Measurements from ENCODE around the gene ANKRD39. TPM values are rescaled to one million over a fixed set of nuclear protein-coding genes. Genes with fewer than 3 reads are reported as not detected.

ANKRD39 gene
- total and polyA plus RNA-seq, 2 donors (not counting 1 experiment from before 2014, with no cell fraction given): 14.8 to 19.3 TPM

GRCh38 chr2:96870626-96871255, 12.9 kb upstream of the ANKRD39 start:
- H4K20me1 ChIP-seq (ENCODE audit: control insufficient read depth, insufficient read depth, low read length, poor library complexity, severe bottlenecking): no peaks in the 10 kb centered on the region
- WGBS (ENCODE audit: insufficient coverage): 13% methylated on average over 11 of the region's 13 CpGs
- Mint-ChIP-seq H3K4me3 (peak overlapping the region; percentile 89), H3K4me1 (peaks cover 40% of the 10 kb centered on the region), H3K9me3 (ENCODE audit: insufficient read depth) (no peaks in the 10 kb centered on the region), H3K27ac (peak overlapping the region; percentile 75), H3K27me3 (peaks cover 26% of the 10 kb centered on the region)
- no peak overlapping the region for H3K27ac ChIP-seq (ENCODE audit: low read length in 2 of 2)
- H2AFZ ChIP-seq (ENCODE audit: insufficient read depth, low read depth, low read length, poor library complexity, severe bottlenecking): peak overlapping the region; percentile 78
- no peaks in the 10 kb centered on the region for H3K36me3 ChIP-seq (replicated peaks in 1 of 2; ENCODE audit: control extremely low read depth in 1 of 2, control insufficient read depth in 1 of 2, extremely low read depth in 1 of 2, insufficient read depth in 2 of 2, low read length in 1 of 2)
- peaks cover 44 to 53% of the 10 kb centered on the region in 2 donors for H3K4me1 ChIP-seq (ENCODE audit: control insufficient read depth in 2 of 2, insufficient read depth in 2 of 2, low read length in 2 of 2)
- peaks cover 0 to 41% (median 14%) of the 10 kb centered on the region in 4 experiments for H3K27me3 ChIP-seq (replicated peaks in 1 of 4; ENCODE audit: control extremely low read depth in 1 of 4, control insufficient read depth in 3 of 4, insufficient read depth in 4 of 4, low read length in 3 of 4)
- CTCF ChIA-PET: interaction anchor here (0.5 to 1.9 kb wide), 4 partner anchors 13 to 604 kb away, joined by 3 to 14 read pairs (median 4); partner anchors contain the start of gene ANKRD39
- H3K9me3 ChIP-seq (ENCODE audit: control extremely low read depth in 1 of 3, control insufficient read depth in 2 of 3, insufficient read depth in 1 of 3, low read length in 2 of 3): peaks cover 0 to 14% (median 0%) of the 10 kb centered on the region in 3 donors
- no peaks in the 10 kb centered on the region for H3K79me2 ChIP-seq (ENCODE audit: control insufficient read depth, insufficient read depth, low read length)
- TF ChIP-seq EZH2 (IDR thresholded peaks at IDR 0.05; ENCODE audit: borderline replicate concordance, insufficient read depth, low read depth, low read length, poor library complexity, severe bottlenecking): no peak
- DNase-seq (peak; percentile 59), ATAC-seq (ENCODE audit: low read depth) (no peak)
- H3K4me2 ChIP-seq (replicated peaks; ENCODE audit: low read depth, low read length, poor library complexity, severe bottlenecking): peak overlapping the region; percentile 100
- H3K4me3 ChIP-seq (ENCODE audit: control extremely low read depth in 1 of 5, extremely low read depth in 1 of 5, insufficient read depth in 1 of 5, low read depth in 2 of 5, low read length in 4 of 5): peak overlapping the region in 4 of 5 experiments; percentile 13 to 84 (median 60)
- peak overlapping the region; percentile 64 for H3K9ac ChIP-seq (ENCODE audit: low read length)
- intact Hi-C loops (cut with micrococcal nuclease): loop anchor here (1.0 to 5.0 kb wide), 2 partner anchors 12 to 72 kb away; partner anchors contain the start of gene ANKRD39
- POLR2A ChIA-PET: interaction anchor here (1.3 kb wide), 1 partner anchor 13 kb away, joined by 3 read pairs; the partner anchor contains the start of gene ANKRD39

DNA sequence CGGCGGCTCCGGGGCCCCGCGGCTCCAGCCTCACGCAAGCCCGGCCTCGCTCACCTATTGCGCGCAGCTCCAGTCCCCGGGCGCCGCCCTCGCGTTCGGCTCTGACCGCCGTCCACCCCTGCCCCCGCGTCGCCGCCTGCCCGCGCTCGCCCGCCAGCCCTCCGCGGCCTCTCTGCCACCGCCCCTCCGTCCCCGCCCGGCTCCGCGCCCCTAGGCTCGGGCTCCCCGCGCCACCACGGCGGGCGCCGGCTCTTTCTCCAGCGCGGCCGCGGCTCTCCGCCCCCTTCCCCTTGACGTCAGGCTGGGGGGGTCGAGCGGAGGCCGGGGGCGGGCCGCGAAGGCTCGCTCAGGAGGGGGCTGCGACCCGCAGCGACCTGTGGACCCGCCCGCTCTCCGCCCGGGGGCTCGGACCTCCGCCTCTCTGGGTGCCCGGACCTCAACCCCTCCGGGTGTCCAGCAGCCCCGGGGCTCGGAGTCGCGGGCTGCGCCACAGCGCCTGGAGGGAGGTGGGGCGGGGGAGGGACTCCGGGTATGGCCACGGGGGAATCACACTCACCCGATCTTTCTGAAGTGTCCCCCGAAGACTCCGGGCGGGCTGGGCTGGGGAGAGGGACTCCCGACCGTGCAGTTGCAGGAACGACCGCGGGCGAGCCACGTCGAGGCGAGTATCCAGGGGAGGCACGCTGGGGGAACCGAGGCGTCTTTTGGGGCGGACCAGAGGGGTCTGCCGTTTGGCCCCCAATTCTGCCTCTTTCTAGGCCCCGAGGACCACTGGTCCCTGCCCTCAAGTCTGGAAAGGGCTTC, 12.2 kb upstream of the ANKRD39 start, which contains the start of gene SEMA4C:
Gene SEMA4C, minus strand, starts transcription at position 259 of the 804 bp plus-strand sequence. CDS start 2,194 bp downstream, outside the sequence.
- POLR2A ChIA-PET: no interaction called here
- Histone ChIP-seq H3K9me3 (ENCODE audit: control extremely low read depth in 1 of 3, control insufficient read depth in 2 of 3, insufficient read depth in 1 of 3, low read length in 2 of 3) (peaks cover 0 to 14% (median 0%) of the 10 kb centered on the region in 3 donors), H3K36me3 (replicated peaks in 1 of 2; ENCODE audit: control extremely low read depth in 1 of 2, control insufficient read depth in 1 of 2, extremely low read depth in 1 of 2, insufficient read depth in 2 of 2, low read length in 1 of 2) (no peaks in the 10 kb centered on the region), H4K20me1 (ENCODE audit: control insufficient read depth, insufficient read depth, low read length, poor library complexity, severe bottlenecking) (no peaks in the 10 kb centered on the region), H3K9ac (ENCODE audit: low read length) (peak within 1 kb of the TSS; percentile 72), H3K79me2 (ENCODE audit: control insufficient read depth, insufficient read depth, low read length) (no peaks in the 10 kb centered on the region), H2AFZ (ENCODE audit: insufficient read depth, low read depth, low read length, poor library complexity, severe bottlenecking) (peak within 1 kb of the TSS; percentile 78), H3K27ac (ENCODE audit: low read length in 2 of 2) (no peak within 1 kb of the TSS), H3K27me3 (replicated peaks in 1 of 4; ENCODE audit: control extremely low read depth in 1 of 4, control insufficient read depth in 3 of 4, insufficient read depth in 4 of 4, low read length in 3 of 4) (peaks cover 0 to 41% (median 14%) of the 10 kb centered on the region in 4 experiments), H3K4me2 (replicated peaks; ENCODE audit: low read depth, low read length, poor library complexity, severe bottlenecking) (peak within 1 kb of the TSS; percentile 100), H3K4me1 (ENCODE audit: control insufficient read depth in 2 of 2, insufficient read depth in 2 of 2, low read length in 2 of 2) (peaks cover 41 to 50% of the 10 kb centered on the region in 2 donors), H3K4me3 (ENCODE audit: control extremely low read depth in 1 of 5, extremely low read depth in 1 of 5, insufficient read depth in 1 of 5, low read depth in 2 of 5, low read length in 4 of 5) (peak within 1 kb of the TSS in 4 of 5 experiments; percentile 46 to 84 (median 60))
- H3K4me3 Mint-ChIP-seq: peak within 1 kb of the TSS; percentile 89
- ATAC-seq (ENCODE audit: low read depth): peak; percentile 40
- intact Hi-C loops (cut with micrococcal nuclease): loop anchor here (1.0 to 5.0 kb wide), 2 partner anchors 12 to 72 kb away; partner anchors contain the start of gene ANKRD39
- 2% methylated on average over 93 of the region's 93 CpGs for WGBS (ENCODE audit: insufficient coverage)
- no peak for TF ChIP-seq EZH2 (IDR thresholded peaks at IDR 0.05; ENCODE audit: borderline replicate concordance, insufficient read depth, low read depth, low read length, poor library complexity, severe bottlenecking)
- no peak for TF ChIP-seq CTCF (IDR thresholded peaks at IDR 0.05)
- peaks cover 38% of the 10 kb centered on the region for H3K4me1 Mint-ChIP-seq
- peak; percentile 73 for DNase-seq
- no peaks in the 10 kb centered on the region for H3K9me3 Mint-ChIP-seq (ENCODE audit: insufficient read depth)
- H3K27me3 Mint-ChIP-seq: peaks cover 30% of the 10 kb centered on the region
- CTCF ChIA-PET: interaction anchor here (0.5 to 3.2 kb wide), 6 partner anchors 12 to 603 kb away, joined by 3 to 19 read pairs (median 4); partner anchors contain the start of gene ANKRD39
- H3K27ac Mint-ChIP-seq: peak within 1 kb of the TSS; percentile 75

Data from B cell (primary cell).